ENCODE data around the gene TXNDC11.

DNA sequence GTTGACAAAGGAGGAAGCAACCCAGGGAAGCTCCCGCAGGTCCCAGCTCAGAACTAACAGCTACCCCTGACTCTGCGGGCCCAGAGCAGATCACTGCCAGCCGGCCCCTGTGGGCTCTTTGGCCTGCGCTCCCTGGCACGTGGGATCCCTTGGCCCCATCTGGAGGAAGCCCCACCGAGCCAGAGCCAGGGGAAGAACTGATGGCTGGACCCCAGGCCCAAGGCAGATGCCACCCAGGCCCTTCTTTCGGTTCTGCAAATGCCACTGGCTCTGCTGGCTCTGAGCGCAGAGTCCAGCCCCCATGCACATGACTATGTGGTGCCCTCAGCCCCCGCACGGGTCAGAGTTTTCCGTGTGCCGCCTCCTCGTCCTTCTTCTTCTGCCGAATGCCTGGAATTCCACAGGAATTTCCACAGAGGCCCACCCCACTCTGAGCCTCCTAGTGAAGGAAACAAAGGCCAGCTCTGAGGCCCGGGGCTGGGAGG, 110.2 kb downstream of the TXNDC11 start:
- TF ChIP-seq, protein P1, sequence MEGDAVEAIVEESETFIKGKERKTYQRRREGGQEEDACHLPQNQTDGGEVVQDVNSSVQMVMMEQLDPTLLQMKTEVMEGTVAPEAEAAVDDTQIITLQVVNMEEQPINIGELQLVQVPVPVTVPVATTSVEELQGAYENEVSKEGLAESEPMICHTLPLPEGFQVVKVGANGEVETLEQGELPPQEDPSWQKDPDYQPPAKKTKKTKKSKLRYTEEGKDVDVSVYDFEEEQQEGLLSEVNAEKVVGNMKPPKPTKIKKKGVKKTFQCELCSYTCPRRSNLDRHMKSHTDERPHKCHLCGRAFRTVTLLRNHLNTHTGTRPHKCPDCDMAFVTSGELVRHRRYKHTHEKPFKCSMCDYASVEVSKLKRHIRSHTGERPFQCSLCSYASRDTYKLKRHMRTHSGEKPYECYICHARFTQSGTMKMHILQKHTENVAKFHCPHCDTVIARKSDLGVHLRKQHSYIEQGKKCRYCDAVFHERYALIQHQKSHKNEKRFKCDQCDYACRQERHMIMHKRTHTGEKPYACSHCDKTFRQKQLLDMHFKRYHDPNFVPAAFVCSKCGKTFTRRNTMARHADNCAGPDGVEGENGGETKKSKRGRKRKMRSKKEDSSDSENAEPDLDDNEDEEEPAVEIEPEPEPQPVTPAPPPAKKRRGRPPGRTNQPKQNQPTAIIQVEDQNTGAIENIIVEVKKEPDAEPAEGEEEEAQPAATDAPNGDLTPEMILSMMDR (IDR thresholded peaks at IDR 0.05), result no peak
- TF ChIP-seq POLR2A (IDR thresholded peaks at IDR 0.05), result peak; percentile 32
